Prostate gland (tissue), 2 donors: ENCODE data around the gene PUM2.

ENCODE experiments used
- POLR2A ChIP-seq: fragments of 450-650 bp; IDR thresholded peaks from one replicate; pipeline ENCODE4 v1.6.1; 2016; ENCODE audit warnings: antibody characterized with exemption, mild to moderate bottlenecking
- POLR2AphosphoS5 ChIP-seq: sonication (generic); formaldehyde crosslinking; IDR thresholded peaks from one replicate; pipeline ENCODE4 v1.6.1; 2017; ENCODE audit warnings: antibody characterized with exemption
- TF ChIP-seq, protein P1 (sequence below), 4 experiments: fragments of 200-600 bp in 2 of 4; fragments of 450-650 bp in 2 of 4; sonication (generic) in 2 of 4; IDR thresholded peaks; 1 replicate in 3 of 4; 2 replicates in 1 of 4; pipeline ENCODE4 v1.5.1; 2016 to 2019; ENCODE audit warnings: antibody characterized with exemption in 4 of 4, mild to moderate bottlenecking in 2 of 4, moderate library complexity in 2 of 4

DNA sequence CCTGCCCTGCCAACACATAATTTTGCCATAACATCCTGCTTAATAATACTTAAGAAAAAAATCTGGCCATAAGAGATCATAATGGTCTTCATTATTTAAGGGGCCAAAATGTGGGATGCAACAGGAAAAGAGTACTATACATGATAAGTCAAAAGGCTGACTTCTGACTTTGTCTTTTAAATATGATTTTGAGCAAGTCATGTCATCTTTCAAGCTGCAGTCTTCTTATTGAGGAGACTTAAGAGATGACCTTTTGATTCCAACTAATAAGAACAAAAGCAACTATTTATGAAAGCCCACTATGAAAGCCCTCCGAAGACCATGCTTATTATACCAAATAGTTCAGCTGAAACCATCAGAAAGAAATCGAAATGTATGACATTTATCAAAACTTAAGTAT, 41.6 kb downstream of the PUM2 start:
- TF ChIP-seq, protein P1, sequence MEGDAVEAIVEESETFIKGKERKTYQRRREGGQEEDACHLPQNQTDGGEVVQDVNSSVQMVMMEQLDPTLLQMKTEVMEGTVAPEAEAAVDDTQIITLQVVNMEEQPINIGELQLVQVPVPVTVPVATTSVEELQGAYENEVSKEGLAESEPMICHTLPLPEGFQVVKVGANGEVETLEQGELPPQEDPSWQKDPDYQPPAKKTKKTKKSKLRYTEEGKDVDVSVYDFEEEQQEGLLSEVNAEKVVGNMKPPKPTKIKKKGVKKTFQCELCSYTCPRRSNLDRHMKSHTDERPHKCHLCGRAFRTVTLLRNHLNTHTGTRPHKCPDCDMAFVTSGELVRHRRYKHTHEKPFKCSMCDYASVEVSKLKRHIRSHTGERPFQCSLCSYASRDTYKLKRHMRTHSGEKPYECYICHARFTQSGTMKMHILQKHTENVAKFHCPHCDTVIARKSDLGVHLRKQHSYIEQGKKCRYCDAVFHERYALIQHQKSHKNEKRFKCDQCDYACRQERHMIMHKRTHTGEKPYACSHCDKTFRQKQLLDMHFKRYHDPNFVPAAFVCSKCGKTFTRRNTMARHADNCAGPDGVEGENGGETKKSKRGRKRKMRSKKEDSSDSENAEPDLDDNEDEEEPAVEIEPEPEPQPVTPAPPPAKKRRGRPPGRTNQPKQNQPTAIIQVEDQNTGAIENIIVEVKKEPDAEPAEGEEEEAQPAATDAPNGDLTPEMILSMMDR (IDR thresholded peaks at IDR 0.05), result no peak
- no peak for TF ChIP-seq POLR2A
- no peak for TF ChIP-seq POLR2AphosphoS5
